NT2/D1 (cell line): Measurements from ENCODE around the gene LTBP4.

Experiments used
- SUZ12 ChIP-seq: IDR thresholded peaks from 2 replicates; pipeline ENCODE4 v1.6.1; 2011; ENCODE audit not compliant: insufficient read length, insufficient read depth; ENCODE audit errors: extremely low read depth
- YY1 ChIP-seq: IDR thresholded peaks from 2 replicates; pipeline ENCODE4 v1.6.1; 2011; ENCODE audit not compliant: insufficient read length, insufficient read depth
- ZNF274 ChIP-seq: IDR thresholded peaks from 2 replicates; pipeline ENCODE4 v1.6.1; 2011; ENCODE audit warnings: mild to moderate bottlenecking, low read depth, low read length

- TF ChIP-seq YY1 (no peak), SUZ12 (no peak), ZNF274 (no peak)
These were observed 1.1 kb upstream of the LTBP4 start for GRCh38 chr19:40599902-40600569.
